ENCODE measurements around the gene COQ4. TPM values are rescaled to one million over a fixed set of nuclear protein-coding genes. Genes with fewer than 3 reads are reported as not detected.
"Not testable (repeated sequence)": the region's sequence is repeated elsewhere in the genome, so short reads cannot be mapped to it uniquely, and the experiment has no call there.

The COQ4 gene
- total and polyA plus RNA-seq, 5 donors from 2014 or later, result 30.4 to 41.3 (median 32.8) TPM

DNA sequence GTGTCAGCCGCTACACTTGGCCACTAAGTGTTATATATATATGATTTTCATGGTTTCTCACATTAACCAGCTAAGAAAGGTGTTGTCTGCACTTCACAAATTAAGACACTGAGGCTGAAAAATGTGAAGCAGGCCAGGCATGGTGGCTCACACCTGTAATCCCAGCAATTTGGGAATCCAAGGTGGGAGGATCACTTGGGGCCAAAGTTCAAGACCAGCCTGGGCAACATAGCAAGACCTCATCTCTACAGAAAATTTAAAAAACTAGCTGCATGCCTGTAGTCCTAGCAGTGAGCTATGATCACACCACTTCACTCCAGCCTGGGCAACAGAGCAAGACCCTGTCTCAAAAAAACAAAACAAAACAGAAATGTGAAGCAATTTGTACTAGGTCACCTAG lies 1.8 kb downstream of the COQ4 start:
- Mint-ChIP-seq H3K27me3 (peaks cover 4% of the 10 kb centered on the region), H3K4me3 (peak overlapping the region; percentile 48 to 97 (median 92)), H3K9me3 (peaks cover 0 to 2% (median 0%) of the 10 kb centered on the region in 7 donors), H3K36me3 (peaks cover 8% of the 10 kb centered on the region), H3K4me1 (peaks cover 10 to 38% (median 22%) of the 10 kb centered on the region in 4 donors), H3K27ac (peak overlapping the region in 1 of 3 donors; percentile 20)
- H3K4me1 ChIP-seq (ENCODE audit: control insufficient read depth, insufficient read depth, low read length, poor library complexity, severe bottlenecking), result peaks cover 24% of the 10 kb centered on the region
- no peak overlapping the region for H3K4me3 ChIP-seq (ENCODE audit: low read depth, low read length)
- no peak for ATAC-seq (ENCODE audit: low read depth in 2 of 2)
- no peak overlapping the region for H3K27ac ChIP-seq (ENCODE audit: insufficient read depth, low read length, poor library complexity, severe bottlenecking)
- no peaks in the 10 kb centered on the region for H3K9me3 ChIP-seq (ENCODE audit: control insufficient read depth in 2 of 2, low read length in 2 of 2)
- no peak for DNase-seq
- H3K27me3 ChIP-seq (ENCODE audit: control insufficient read depth, insufficient read depth, low read length), result no peaks in the 10 kb centered on the region
- H3K36me3 ChIP-seq (ENCODE audit: control insufficient read depth, insufficient read depth, low read length), result peaks cover 10% of the 10 kb centered on the region

DNA sequence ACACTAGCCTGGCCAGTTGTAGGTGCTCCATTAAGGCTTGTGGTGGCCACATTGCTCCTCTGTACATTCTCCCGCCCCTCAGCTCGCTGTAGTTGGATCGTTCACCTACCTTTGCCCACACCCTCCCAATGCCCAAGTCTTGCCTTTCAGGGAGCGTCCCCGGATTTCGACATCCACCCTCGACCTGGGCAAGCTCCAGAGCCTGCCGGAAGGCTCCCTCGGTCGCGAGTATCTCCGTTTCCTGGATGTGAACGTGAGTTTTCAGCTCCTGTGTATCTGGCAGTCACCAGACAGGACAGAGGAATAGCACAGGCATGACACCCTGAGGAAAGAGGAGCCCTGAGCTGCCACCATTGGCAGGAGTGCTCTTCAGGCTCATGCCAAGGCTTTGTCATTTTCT lies 3.0 kb downstream of the COQ4 start:
- H3K36me3 ChIP-seq (ENCODE audit: control insufficient read depth, insufficient read depth, low read length), result peaks cover 10% of the 10 kb centered on the region
- peaks cover 4% of the 10 kb centered on the region for H3K27me3 Mint-ChIP-seq
- H3K9me3 ChIP-seq (ENCODE audit: control insufficient read depth in 2 of 2, low read length in 2 of 2), result no peaks in the 10 kb centered on the region
- H3K9me3 Mint-ChIP-seq, result peaks cover 0 to 2% (median 0%) of the 10 kb centered on the region in 7 donors
- DNase-seq, result no peak
- peaks cover 10 to 38% (median 22%) of the 10 kb centered on the region in 4 donors for H3K4me1 Mint-ChIP-seq
- H3K36me3 Mint-ChIP-seq, result peaks cover 13% of the 10 kb centered on the region
- no peak for ATAC-seq (ENCODE audit: low read depth in 2 of 2)
- no peaks in the 10 kb centered on the region for H3K27me3 ChIP-seq (ENCODE audit: control insufficient read depth, insufficient read depth, low read length)
- no peak overlapping the region for H3K27ac ChIP-seq (ENCODE audit: insufficient read depth, low read length, poor library complexity, severe bottlenecking)
- H3K27ac Mint-ChIP-seq, result no peak overlapping the region
- no peak overlapping the region for H3K4me3 ChIP-seq (ENCODE audit: low read depth, low read length)
- H3K4me3 Mint-ChIP-seq, result peak overlapping the region in 2 of 4 donors; percentile 47 to 95
- H3K4me1 ChIP-seq (ENCODE audit: control insufficient read depth, insufficient read depth, low read length, poor library complexity, severe bottlenecking), result peaks cover 24% of the 10 kb centered on the region

DNA sequence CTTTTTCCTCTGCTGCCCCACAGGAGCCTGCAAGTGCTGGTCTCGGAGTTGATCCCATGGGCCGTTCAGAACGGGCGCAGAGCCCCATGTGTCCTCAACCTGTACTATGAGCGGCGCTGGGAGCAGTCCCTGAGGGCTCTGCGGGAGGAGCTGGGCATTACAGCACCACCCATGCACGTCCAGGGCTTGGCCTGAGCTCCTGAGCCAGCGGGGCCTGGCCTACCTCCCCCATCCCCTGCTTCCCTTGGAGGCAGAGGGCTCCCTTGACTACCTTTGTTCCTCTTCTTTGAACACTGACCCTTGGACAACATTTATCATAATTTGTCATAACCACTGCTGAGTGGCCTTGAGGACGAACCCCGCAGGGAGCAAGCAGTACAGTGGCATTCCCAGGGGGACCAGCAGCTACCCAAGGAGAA lies 10.8 kb downstream of the COQ4 start:
- H3K4me1 Mint-ChIP-seq, result peaks cover 0 to 3% (median 0%) of the 10 kb centered on the region in 4 donors
- no peak overlapping the region for H3K4me3 ChIP-seq (ENCODE audit: low read depth, low read length)
- ATAC-seq (ENCODE audit: low read depth in 2 of 2) (no peak), DNase-seq (no peak)
- H3K27ac ChIP-seq (ENCODE audit: insufficient read depth, low read length, poor library complexity, severe bottlenecking), result no peak overlapping the region
- no peaks in the 10 kb centered on the region for H3K9me3 ChIP-seq (ENCODE audit: control insufficient read depth in 2 of 2, low read length in 2 of 2)
- no peaks in the 10 kb centered on the region for H3K27me3 Mint-ChIP-seq
- H3K4me1 ChIP-seq (ENCODE audit: control insufficient read depth, insufficient read depth, low read length, poor library complexity, severe bottlenecking), result no peaks in the 10 kb centered on the region
- peak overlapping the region in 1 of 4 donors; percentile 65 for H3K4me3 Mint-ChIP-seq
- H3K36me3 Mint-ChIP-seq, result peaks cover 15% of the 10 kb centered on the region
- H3K27ac Mint-ChIP-seq, result no peak overlapping the region
- H3K36me3 ChIP-seq (ENCODE audit: control insufficient read depth, insufficient read depth, low read length), result peaks cover 2% of the 10 kb centered on the region
- no peaks in the 10 kb centered on the region for H3K9me3 Mint-ChIP-seq
- no peaks in the 10 kb centered on the region for H3K27me3 ChIP-seq (ENCODE audit: control insufficient read depth, insufficient read depth, low read length)

DNA sequence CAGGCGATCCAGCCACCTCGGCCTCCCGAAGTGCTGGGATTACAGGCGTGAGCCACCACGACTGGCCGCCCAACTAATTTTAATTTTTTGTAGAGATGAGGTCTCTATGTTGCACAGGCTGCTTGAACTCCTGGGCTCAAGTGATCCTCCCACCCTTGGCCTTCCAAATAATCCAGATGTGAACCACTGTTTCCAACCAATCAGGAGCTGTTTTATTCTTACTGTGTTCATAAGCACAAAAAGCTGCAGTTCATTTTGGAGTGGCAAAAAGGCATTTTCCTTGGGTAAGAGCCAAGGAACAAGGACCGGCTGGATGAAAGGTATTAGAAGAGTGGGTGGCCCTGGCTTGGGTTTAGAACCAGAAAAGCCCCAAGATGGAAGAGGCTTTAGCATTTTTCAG lies 12.5 kb downstream of the COQ4 start:
- Mint-ChIP-seq H3K27ac (no peak overlapping the region), H3K4me3 (peak overlapping the region in 1 of 4 donors; percentile 60), H3K4me1 (peaks cover 0 to 8% (median 0%) of the 10 kb centered on the region in 4 donors), H3K9me3 (no peaks in the 10 kb centered on the region), H3K27me3 (no peaks in the 10 kb centered on the region), H3K36me3 (peaks cover 10% of the 10 kb centered on the region)
- Histone ChIP-seq H3K4me1 (ENCODE audit: control insufficient read depth, insufficient read depth, low read length, poor library complexity, severe bottlenecking) (no peaks in the 10 kb centered on the region), H3K9me3 (ENCODE audit: control insufficient read depth in 2 of 2, low read length in 2 of 2) (no peaks in the 10 kb centered on the region), H3K36me3 (ENCODE audit: control insufficient read depth, insufficient read depth, low read length) (peaks cover 2% of the 10 kb centered on the region), H3K27ac (ENCODE audit: insufficient read depth, low read length, poor library complexity, severe bottlenecking) (no peak overlapping the region), H3K27me3 (ENCODE audit: control insufficient read depth, insufficient read depth, low read length) (no peaks in the 10 kb centered on the region), H3K4me3 (ENCODE audit: low read depth, low read length) (no peak overlapping the region)
- DNase-seq, result no peak
- ATAC-seq (ENCODE audit: low read depth in 2 of 2), result no peak

DNA sequence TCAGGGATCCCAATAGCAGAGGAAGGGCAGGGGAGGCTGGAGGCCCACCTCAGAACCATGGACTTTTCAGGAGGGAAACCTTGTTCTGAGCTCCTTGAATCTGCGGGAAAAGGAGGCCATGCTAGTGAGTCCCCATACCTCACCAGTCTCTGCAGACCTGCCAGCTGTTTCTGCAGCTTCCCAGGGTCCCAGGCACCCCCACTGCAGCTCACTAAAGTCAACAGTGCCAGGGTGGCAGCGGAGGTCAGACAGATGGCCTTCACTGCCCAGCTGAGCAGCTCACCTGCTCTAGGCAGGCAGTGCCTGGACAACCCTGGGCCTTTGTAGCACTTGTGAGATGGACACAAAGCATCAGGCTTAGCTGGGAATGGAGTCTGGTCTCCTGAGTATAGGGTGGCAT lies 13.3 kb downstream of the COQ4 start:
- ATAC-seq (ENCODE audit: low read depth in 2 of 2) (no peak), DNase-seq (no peak)
- Mint-ChIP-seq H3K4me3 (peak overlapping the region in 1 of 4 donors; percentile 60), H3K27me3 (no peaks in the 10 kb centered on the region), H3K4me1 (peaks cover 0 to 8% (median 0%) of the 10 kb centered on the region in 4 donors), H3K36me3 (peaks cover 10% of the 10 kb centered on the region), H3K9me3 (no peaks in the 10 kb centered on the region), H3K27ac (no peak overlapping the region)
- Histone ChIP-seq H3K27me3 (ENCODE audit: control insufficient read depth, insufficient read depth, low read length) (no peaks in the 10 kb centered on the region), H3K4me3 (ENCODE audit: low read depth, low read length) (no peak overlapping the region), H3K36me3 (ENCODE audit: control insufficient read depth, insufficient read depth, low read length) (peaks cover 2% of the 10 kb centered on the region), H3K9me3 (ENCODE audit: control insufficient read depth in 2 of 2, low read length in 2 of 2) (no peaks in the 10 kb centered on the region), H3K27ac (ENCODE audit: insufficient read depth, low read length, poor library complexity, severe bottlenecking) (no peak overlapping the region), H3K4me1 (ENCODE audit: control insufficient read depth, insufficient read depth, low read length, poor library complexity, severe bottlenecking) (peaks cover 3% of the 10 kb centered on the region)

DNA sequence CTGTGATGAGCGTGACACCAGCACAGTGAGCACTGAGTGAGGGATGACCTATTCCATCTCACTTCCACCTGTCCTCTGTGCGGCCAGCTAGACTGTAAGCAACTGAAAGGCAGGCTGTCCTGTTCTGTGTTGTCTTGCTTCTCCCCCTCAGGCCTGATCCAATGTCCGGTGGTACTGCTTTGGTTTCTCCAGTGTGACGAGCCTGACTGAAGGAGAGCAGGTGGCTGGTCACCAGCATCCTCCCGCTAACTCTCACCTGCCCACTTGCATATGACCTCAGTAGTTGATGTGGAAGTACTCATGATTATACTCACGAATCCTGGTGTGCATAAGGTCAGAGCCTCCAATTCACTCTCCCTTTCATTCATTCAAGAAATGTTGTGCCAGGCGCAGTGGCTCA lies 15.3 kb downstream of the COQ4 start:
- Mint-ChIP-seq H3K4me1 (peaks cover 0 to 14% (median 6%) of the 10 kb centered on the region in 4 donors), H3K36me3 (peaks cover 6% of the 10 kb centered on the region), H3K27ac (no peak overlapping the region), H3K4me3 (no peak overlapping the region), H3K9me3 (no peaks in the 10 kb centered on the region), H3K27me3 (no peaks in the 10 kb centered on the region)
- ATAC-seq (ENCODE audit: low read depth in 2 of 2), result no peak
- DNase-seq, result no peak
- H3K4me1 ChIP-seq (ENCODE audit: control insufficient read depth, insufficient read depth, low read length, poor library complexity, severe bottlenecking), result peaks cover 11% of the 10 kb centered on the region
- no peak overlapping the region for H3K27ac ChIP-seq (ENCODE audit: insufficient read depth, low read length, poor library complexity, severe bottlenecking)
- no peaks in the 10 kb centered on the region for H3K9me3 ChIP-seq (ENCODE audit: control insufficient read depth in 2 of 2, low read length in 2 of 2)
- H3K4me3 ChIP-seq (ENCODE audit: low read depth, low read length), result no peak overlapping the region
- H3K27me3 ChIP-seq (ENCODE audit: control insufficient read depth, insufficient read depth, low read length), result no peaks in the 10 kb centered on the region
- H3K36me3 ChIP-seq (ENCODE audit: control insufficient read depth, insufficient read depth, low read length), result peaks cover 4% of the 10 kb centered on the region

DNA sequence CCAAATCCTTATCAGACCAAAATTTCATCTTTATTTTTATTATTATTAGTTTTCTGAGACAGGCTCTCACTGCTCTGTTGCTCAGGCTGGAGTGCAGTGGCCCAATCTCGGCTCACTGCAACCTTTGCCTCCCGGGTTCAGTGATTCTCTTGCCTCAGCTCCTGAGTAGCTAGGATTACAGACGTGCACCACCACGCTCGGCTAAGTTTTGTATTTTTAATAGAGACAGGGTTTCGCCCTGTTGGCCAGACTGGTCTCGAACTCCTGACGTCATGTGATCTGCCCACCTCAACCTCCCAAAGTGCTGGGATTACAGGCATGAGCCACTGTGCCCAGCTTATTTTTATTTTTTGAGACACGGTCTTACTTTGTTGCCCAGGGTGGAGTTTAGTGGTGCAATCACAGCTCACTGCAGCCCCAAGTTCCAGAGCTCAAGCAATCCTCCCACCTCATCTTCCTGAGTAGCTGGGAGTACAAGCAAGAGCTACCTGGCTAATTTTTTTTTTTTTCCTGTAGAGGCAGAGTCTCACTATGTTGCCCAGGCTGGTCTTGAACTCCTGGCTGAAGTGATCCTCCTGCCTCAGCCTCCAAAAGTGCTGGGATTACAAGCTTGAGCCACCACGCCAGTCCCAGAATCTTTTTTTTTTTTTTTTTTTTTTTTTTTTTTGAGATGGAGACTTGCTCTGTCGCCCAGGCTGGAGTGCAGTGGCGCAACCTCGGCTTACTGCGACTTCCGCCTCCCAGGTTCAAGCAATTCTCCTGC lies 16.4 kb downstream of the COQ4 start:
- H3K27me3 Mint-ChIP-seq; ATAC-seq (ENCODE audit: low read depth in 2 of 2); H3K36me3 ChIP-seq (ENCODE audit: control insufficient read depth, insufficient read depth, low read length); H3K36me3 Mint-ChIP-seq; H3K9me3 ChIP-seq (ENCODE audit: control insufficient read depth in 2 of 2, low read length in 2 of 2); H3K9me3 Mint-ChIP-seq; H3K27ac ChIP-seq (ENCODE audit: insufficient read depth, low read length, poor library complexity, severe bottlenecking); H3K4me3 ChIP-seq (ENCODE audit: low read depth, low read length); H3K27me3 ChIP-seq (ENCODE audit: control insufficient read depth, insufficient read depth, low read length); DNase-seq: not testable (repeated sequence)
- Mint-ChIP-seq H3K27ac (peak overlapping the region in 2 of 3 donors; percentile 81 to 89), H3K4me3 (peak overlapping the region; percentile 38 to 93 (median 91)), H3K4me1 (peaks cover 0 to 14% (median 6%) of the 10 kb centered on the region in 4 donors)
- peaks cover 11% of the 10 kb centered on the region for H3K4me1 ChIP-seq (ENCODE audit: control insufficient read depth, insufficient read depth, low read length, poor library complexity, severe bottlenecking)
